CD4-positive, alpha-beta T cell treated with Interleukin-17A for 1 hour (primary cell): ENCODE data around the gene AHCYL2.

Experiments
- DNase-seq: peaks from one replicate; pipeline ENCODE4 v3.0.0-alpha.2; 2020

The AHCYL2 gene

DNA sequence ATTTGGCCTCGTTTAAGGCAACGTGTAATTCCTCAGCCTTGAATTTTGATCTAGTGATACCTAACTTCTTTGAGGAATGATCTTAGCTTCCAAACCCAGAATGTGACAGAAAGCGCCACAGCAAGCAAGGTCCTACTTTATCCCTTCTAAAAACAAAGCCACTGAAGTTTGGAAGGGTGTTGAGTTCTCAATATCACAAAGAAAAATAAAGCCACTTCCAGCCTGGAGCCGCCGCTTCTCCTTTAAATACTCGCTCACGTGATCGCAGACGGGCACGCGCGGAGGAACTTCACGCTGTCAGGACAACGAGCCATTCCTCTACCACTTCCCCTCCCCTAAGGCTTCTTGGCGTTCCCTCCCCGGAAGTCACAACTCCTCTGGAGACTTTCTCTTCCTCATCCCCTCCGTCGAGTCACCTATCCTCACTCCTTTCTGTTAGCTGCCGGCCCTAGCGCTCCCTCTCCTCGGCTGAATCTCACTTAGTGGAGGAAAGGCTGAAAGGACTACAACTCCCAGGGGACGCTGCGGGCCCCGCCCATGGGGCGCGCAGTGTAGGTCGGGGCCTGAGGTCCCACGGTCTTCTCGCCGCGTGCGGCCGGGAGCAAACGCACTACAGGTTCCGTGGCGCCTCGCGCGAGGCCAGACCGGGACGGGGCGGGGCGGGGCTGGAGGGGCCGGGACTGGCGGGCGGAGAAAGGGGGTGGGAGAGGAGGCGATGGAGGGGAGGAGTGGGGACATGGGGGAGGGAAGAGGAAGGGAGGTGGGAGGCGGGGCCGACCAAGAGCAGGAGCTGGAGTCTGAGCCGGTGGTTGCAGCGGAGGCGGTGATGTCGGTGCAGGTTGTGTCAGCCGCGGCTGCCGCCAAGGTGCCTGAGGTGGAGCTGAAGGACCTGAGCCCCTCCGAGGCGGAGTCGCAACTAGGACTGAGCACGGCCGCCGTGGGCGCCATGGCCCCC lies at the start of gene AHCYL2:
Gene AHCYL2, plus strand, starts transcription at position 780 of the 955 bp plus-strand sequence.
- peak; percentile 98 for DNase-seq

GRCh38 chr7:129176916-129177710 lies 47.7 kb upstream of the AHCYL2 start:
- DNase-seq = no peak

GRCh38 chr7:129184981-129185670 lies 39.7 kb upstream of the AHCYL2 start:
- no peak for DNase-seq

DNA sequence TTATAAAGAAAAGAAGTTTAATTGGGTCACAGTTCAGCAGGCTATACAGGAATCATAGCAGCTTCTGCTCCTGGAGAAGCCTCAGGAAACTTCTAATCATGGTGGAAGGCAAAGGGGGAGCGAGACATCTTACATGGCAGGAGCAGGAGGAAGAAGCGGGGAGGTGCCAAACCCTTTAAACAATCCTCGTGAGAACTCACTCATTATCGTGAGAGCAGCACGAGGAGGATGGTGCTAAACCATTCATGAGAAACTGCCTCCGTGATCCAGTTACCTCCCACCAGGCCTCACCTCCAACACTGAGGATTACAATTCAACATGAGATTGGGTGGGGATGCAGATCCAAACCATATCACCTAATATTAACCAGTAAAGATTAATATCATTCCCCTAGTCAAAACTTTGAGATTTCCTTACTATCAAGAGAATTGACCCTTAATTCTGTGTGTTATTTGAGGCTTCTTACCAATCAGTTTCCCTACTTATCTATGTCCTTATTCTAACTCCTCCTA lies 38.0 kb upstream of the AHCYL2 start:
- no peak for DNase-seq

DNA sequence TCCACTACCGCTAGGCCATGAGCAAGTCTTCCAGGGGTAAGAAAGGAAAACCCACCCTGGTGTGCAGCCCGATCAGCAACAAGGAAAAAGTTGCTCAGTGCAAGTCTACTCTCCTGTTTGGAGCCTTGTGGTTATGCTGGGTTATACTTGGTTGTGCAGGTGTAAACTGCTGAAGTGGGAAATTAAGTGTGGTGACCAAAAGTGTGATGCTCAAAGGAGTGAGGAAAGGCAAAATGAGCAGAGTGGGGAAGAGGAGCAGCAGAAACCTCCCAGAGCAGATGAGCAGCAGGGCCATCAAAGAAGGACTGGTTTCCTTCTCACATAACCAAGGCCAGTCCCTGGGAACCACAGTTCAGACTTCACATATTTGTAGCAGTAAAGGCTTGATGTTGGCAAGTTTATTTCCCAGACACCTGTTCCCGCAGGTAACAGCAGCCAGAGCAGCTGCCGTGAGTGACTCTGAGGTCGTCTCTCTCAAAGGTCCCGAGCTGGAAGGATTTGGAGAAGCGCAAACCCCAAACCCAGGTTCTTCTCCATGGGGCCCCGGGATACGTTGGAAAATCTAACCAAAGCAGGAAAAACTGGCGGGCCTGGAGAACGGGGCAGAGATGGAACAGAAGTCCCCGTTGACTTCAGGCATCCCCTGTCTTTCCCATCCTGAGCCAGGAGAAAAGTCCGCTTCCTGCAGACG lies 37.0 kb upstream of the AHCYL2 start:
- DNase-seq = no peak

- no peak for DNase-seq
Observed at GRCh38 chr7:129188372-129188891, 36.4 kb upstream of the AHCYL2 start, which contains the start of gene SMO. SMO (plus strand) TSS chr7:129188633; CDS start chr7:129189152, 519 bp downstream.

DNA sequence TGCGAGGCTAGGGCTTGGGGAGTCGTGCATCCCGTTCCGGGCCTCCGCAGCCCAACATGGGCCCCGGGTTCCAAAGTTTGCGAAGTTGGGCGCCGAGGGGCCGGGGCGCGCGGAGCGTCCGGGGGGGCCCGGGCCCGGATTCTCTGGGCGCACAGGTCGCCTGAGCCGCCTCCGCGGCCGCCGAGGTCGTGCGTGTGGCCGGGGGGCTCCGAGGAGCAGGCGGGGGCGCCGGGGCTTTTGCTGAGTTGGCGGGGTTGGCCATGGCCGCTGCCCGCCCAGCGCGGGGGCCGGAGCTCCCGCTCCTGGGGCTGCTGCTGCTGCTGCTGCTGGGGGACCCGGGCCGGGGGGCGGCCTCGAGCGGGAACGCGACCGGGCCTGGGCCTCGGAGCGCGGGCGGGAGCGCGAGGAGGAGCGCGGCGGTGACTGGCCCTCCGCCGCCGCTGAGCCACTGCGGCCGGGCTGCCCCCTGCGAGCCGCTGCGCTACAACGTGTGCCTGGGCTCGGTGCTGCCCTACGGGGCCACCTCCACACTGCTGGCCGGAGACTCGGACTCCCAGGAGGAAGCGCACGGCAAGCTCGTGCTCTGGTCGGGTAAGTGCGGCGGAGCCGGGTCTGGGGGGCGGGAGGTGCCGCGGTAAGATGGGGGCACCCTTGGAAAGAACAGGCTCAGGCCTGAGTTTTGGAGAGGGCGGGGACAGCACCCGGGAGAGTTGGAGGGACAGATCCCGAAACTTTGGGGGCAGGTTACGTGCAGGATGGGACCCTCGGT lies 35.8 kb upstream of the AHCYL2 start:
- no peak for DNase-seq

- DNase-seq = no peak
Observed at GRCh38 chr7:129189661-129190310, 35.0 kb upstream of the AHCYL2 start.

GRCh38 chr7:129191272-129191671 lies 33.6 kb upstream of the AHCYL2 start:
- no peak for DNase-seq

DNA sequence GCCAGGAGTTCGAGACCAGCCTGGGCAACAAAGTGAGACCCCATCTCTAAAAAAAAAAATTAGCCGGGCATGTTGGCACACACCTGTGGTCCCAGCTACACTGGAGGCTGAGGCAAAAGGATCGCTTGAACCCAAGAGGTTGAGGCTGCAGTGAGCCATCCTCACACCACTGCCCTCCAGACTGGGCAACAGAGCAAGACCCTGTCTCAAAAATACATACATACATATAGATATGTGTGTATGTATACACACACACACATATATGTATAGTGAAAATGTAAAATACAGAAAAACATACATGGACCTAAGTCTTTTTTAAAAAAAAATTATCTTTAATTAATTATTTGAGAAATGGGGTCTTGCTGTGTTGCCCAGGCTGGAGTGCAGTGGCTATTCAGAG lies 30.9 kb upstream of the AHCYL2 start:
- DNase-seq = no peak

- DNase-seq = no peak
Observed at GRCh38 chr7:129197771-129198170, 27.1 kb upstream of the AHCYL2 start.

GRCh38 chr7:129199406-129199805 lies 25.4 kb upstream of the AHCYL2 start:
- DNase-seq = no peak

- DNase-seq = no peak
Observed at GRCh38 chr7:129202058-129202777, 22.6 kb upstream of the AHCYL2 start.

- no peak for DNase-seq
Observed at GRCh38 chr7:129203050-129203741, 21.6 kb upstream of the AHCYL2 start.

- no peak for DNase-seq
Observed at GRCh38 chr7:129205126-129205818, 19.6 kb upstream of the AHCYL2 start.

GRCh38 chr7:129205987-129206785 lies 18.6 kb upstream of the AHCYL2 start:
- no peak for DNase-seq

- no peak for DNase-seq
Observed at GRCh38 chr7:129208667-129209066, 16.2 kb upstream of the AHCYL2 start.
